ENCODE measurements around the gene MAN2B2. TPM values are rescaled to one million over a fixed set of nuclear protein-coding genes. Genes with fewer than 3 reads are reported as not detected.

The MAN2B2 gene
- total RNA-seq, 1 donor from 2014 or later, result 15.2 TPM

- DNase-seq (ENCODE audit: low read depth), result no peak
Measured at GRCh38 chr4:6546091-6546490, 28.9 kb upstream of the MAN2B2 start.

GRCh38 chr4:6546681-6547447, 28.1 kb upstream of the MAN2B2 start:
- DNase-seq (ENCODE audit: low read depth), result peak; percentile 74

GRCh38 chr4:6548201-6548881, 26.6 kb upstream of the MAN2B2 start:
- peak; percentile 51 for DNase-seq (ENCODE audit: low read depth)

- DNase-seq (ENCODE audit: low read depth), result no peak
Measured at GRCh38 chr4:6548882-6549230, 26.1 kb upstream of the MAN2B2 start.

- DNase-seq (ENCODE audit: low read depth), result no peak
Measured at GRCh38 chr4:6549445-6549844, 25.5 kb upstream of the MAN2B2 start.

GRCh38 chr4:6549890-6550620, 24.9 kb upstream of the MAN2B2 start:
- no peak for DNase-seq (ENCODE audit: low read depth)

GRCh38 chr4:6550821-6551220, 24.2 kb upstream of the MAN2B2 start:
- no peak for DNase-seq (ENCODE audit: low read depth)

GRCh38 chr4:6551660-6552059, 23.3 kb upstream of the MAN2B2 start:
- DNase-seq (ENCODE audit: low read depth), result no peak

GRCh38 chr4:6555519-6555918, 19.5 kb upstream of the MAN2B2 start:
- DNase-seq (ENCODE audit: low read depth), result no peak

- no peak for DNase-seq (ENCODE audit: low read depth)
Measured at GRCh38 chr4:6556263-6556662, 18.7 kb upstream of the MAN2B2 start.

- no peak for DNase-seq (ENCODE audit: low read depth)
Measured at GRCh38 chr4:6557185-6557584, 17.8 kb upstream of the MAN2B2 start.

- no peak for DNase-seq (ENCODE audit: low read depth)
Measured at GRCh38 chr4:6557856-6558255, 17.1 kb upstream of the MAN2B2 start.

- DNase-seq (ENCODE audit: low read depth), result peak; percentile 73
Measured at GRCh38 chr4:6560416-6561172, 14.4 kb upstream of the MAN2B2 start.

- DNase-seq (ENCODE audit: low read depth), result no peak
Measured at GRCh38 chr4:6561173-6561516, 13.8 kb upstream of the MAN2B2 start.

- peak; percentile 27 for DNase-seq (ENCODE audit: low read depth)
Measured at GRCh38 chr4:6561706-6562371, 13.2 kb upstream of the MAN2B2 start.

GRCh38 chr4:6562931-6563901, 11.8 kb upstream of the MAN2B2 start:
- peak; percentile 53 for DNase-seq (ENCODE audit: low read depth)

- DNase-seq (ENCODE audit: low read depth), result no peak
Measured at GRCh38 chr4:6563935-6564645, 10.9 kb upstream of the MAN2B2 start.

GRCh38 chr4:6565691-6566390, 9.1 kb upstream of the MAN2B2 start:
- no peak for DNase-seq (ENCODE audit: low read depth)

Measured in myocyte (in vitro differentiated cells).